K562 (cell line): ENCODE data around the gene NR1I3. TPM values are rescaled to one million over a fixed set of nuclear protein-coding genes. Genes with fewer than 3 reads are reported as not detected.
A peak's percentile ranks its signal among the peaks of the same experiment; 100 is the strongest.

ENCODE experiments used
- ATAC-seq: fragments of 200-7000 bp; cut with Tn5 transposase; 3 replicates; pipeline ENCODE4 v1.9.1; 2020; ENCODE audit warnings: moderate library complexity
- BruUV-seq: library from RNA; stranded (reverse); fragments of 400-500 nt; replicated peaks from 2 replicates; lab custom pipeline; 2021; lab: Mats Ljungman, UMichigan
- CTCF ChIA-PET: fragments of 300-600 bp; formaldehyde crosslinking; extraction: SDS; loops from one replicate; lab custom pipeline; 2021; ENCODE audit warnings: low intra/inter-chr PET ratio; lab: Yijun Ruan, JAX
- POLR2A ChIA-PET: fragments of 300-600, 350-650 bp; sonication (Branson Sonifier 250); formaldehyde crosslinking; extraction: SDS; loops from one replicate; lab custom pipeline; 2021; ENCODE audit warnings: antibody characterized with exemption, inconsistent platforms; lab: Yijun Ruan, JAX
- DNase-seq, 4 experiments: peaks; one replicate each; pipeline versions ENCODE4 v3.0.0 to v3.0.0-alpha.2; 2011 to 2018; ENCODE audit warnings: low spot score in 3 of 4, mixed read lengths in 3 of 4; ENCODE audit errors: extremely low read depth in 1 of 4
- FAIRE-seq: peaks from 2 replicates; lab custom pipeline; 2011; peaks lifted over from hg19 to GRCh38; lab: Jason Lieb, UNC
- H2AFZ ChIP-seq: 2 replicates; pipeline ENCODE4 v1.6.0; 2011; ENCODE audit warnings: low read depth, low read length, control low read depth, inconsistent platforms
- H3K27ac ChIP-seq: fragments of 200-600 bp; 3 replicates; pipeline ENCODE4 v1.8.0; 2011; ENCODE audit warnings: low read depth, mild to moderate bottlenecking, control low read depth, inconsistent platforms, low read length, moderate library complexity, mixed read lengths; ENCODE audit errors: extremely low read depth
- H3K27me3 ChIP-seq, 2 experiments: fragments of 300-600 bp in 1 of 2; 2 replicates in 1 of 2; 3 replicates in 1 of 2; pipeline versions ENCODE4 v1.6.0 to v1.8.0; 2011; ENCODE audit warnings: inconsistent platforms in 2 of 2, low read length in 2 of 2, mild to moderate bottlenecking in 1 of 2, mixed read lengths in 1 of 2, moderate library complexity in 1 of 2; ENCODE audit not compliant: control insufficient read depth in 2 of 2, insufficient read depth in 2 of 2
- H3K36me3 ChIP-seq: fragments of 300-600 bp; 3 replicates; pipeline ENCODE4 v1.8.0; 2011; ENCODE audit warnings: mild to moderate bottlenecking, low read length, inconsistent platforms; ENCODE audit not compliant: control insufficient read depth, insufficient read depth
- H3K4me1 ChIP-seq, 2 experiments: fragments of 200-600 bp in 1 of 2; replicated peaks in 1 of 2; 2 replicates in 1 of 2; 3 replicates in 1 of 2; pipeline versions ENCODE4 v1.5.1 to v1.8.0; 2011; ENCODE audit warnings: inconsistent platforms in 2 of 2, low read length in 2 of 2, mild to moderate bottlenecking in 1 of 2, mixed read lengths in 1 of 2, moderate library complexity in 1 of 2; ENCODE audit not compliant: control insufficient read depth in 2 of 2, insufficient read depth in 2 of 2
- H3K4me2 ChIP-seq: 2 replicates; pipeline ENCODE4 v1.6.1; 2011; ENCODE audit warnings: low read length, control low read depth, inconsistent platforms, mixed read lengths; ENCODE audit not compliant: insufficient read depth
- H3K4me3 ChIP-seq: fragments of 200-600 bp; sonication (generic), shearing (Covaris generic); 2 replicates; pipeline ENCODE4 v1.5.1; 2016; ENCODE audit warnings: control low read depth, inconsistent platforms
- H3K79me2 ChIP-seq: fragments of 200-600 bp; 3 replicates; pipeline ENCODE4 v1.8.0; 2011; ENCODE audit warnings: low read length, inconsistent platforms; ENCODE audit not compliant: control insufficient read depth, insufficient read depth
- H3K9ac ChIP-seq, 2 experiments: 2 replicates each; pipeline versions ENCODE4 v1.6.0 to v1.6.1; 2011; ENCODE audit warnings: low read depth in 2 of 2, low read length in 2 of 2, control low read depth in 1 of 2, inconsistent platforms in 1 of 2, mild to moderate bottlenecking in 1 of 2, mixed read lengths in 1 of 2; ENCODE audit not compliant: insufficient read depth in 1 of 2
- H3K9me1 ChIP-seq: one replicate; pipeline ENCODE4 v1.6.0; 2011; ENCODE audit warnings: inconsistent platforms, mild to moderate bottlenecking, low read length, moderate library complexity; ENCODE audit not compliant: control insufficient read depth, insufficient read depth
- H3K9me3 ChIP-seq: replicated peaks from 2 replicates; pipeline ENCODE4 v1.5.1; 2011; ENCODE audit warnings: low read depth, low read length, inconsistent platforms; ENCODE audit not compliant: control insufficient read depth, insufficient read depth
- H4K20me1 ChIP-seq: replicated peaks from 2 replicates; pipeline ENCODE4 v1.6.1; 2011; ENCODE audit warnings: low read length, inconsistent platforms, mixed read lengths; ENCODE audit not compliant: control insufficient read depth, insufficient read depth
- ATF7 ChIP-seq: fragments of 450-650 bp; IDR thresholded peaks from 2 replicates; pipeline ENCODE4 v1.7.1; 2014; ENCODE audit warnings: mild to moderate bottlenecking, moderate library complexity
- CEBPG ChIP-seq, 3 experiments: fragments of 200-800 bp in 1 of 3; sonication (Bioruptor generic) in 1 of 3; sonication (generic) in 1 of 3; formaldehyde crosslinking in 1 of 3; IDR thresholded peaks in 2 of 3; conservative IDR thresholded peaks in 1 of 3; 2 replicates each; pipeline versions ENCODE4 v1.6.1 to v1.8.0; 2016 to 2022; ENCODE audit warnings: missing compliant biosample characterization in 2 of 3, missing genetic modification characterization in 2 of 3, mild to moderate bottlenecking in 1 of 3, missing genetic modification reagents in 1 of 3
- ESRRA ChIP-seq: fragments of 450-650 bp; IDR thresholded peaks from 2 replicates; pipeline ENCODE4 v1.6.1; 2014; ENCODE audit warnings: low read depth, mild to moderate bottlenecking, moderate library complexity, borderline replicate concordance
- GATA2 ChIP-seq: sonication (generic); formaldehyde crosslinking; IDR thresholded peaks from 2 replicates; pipeline ENCODE4 v1.4.0; 2020; ENCODE audit warnings: mild to moderate bottlenecking, missing genetic modification reagents
- MTA1 ChIP-seq: fragments of 450-650 bp; IDR thresholded peaks from 2 replicates; pipeline ENCODE4 v1.6.1; 2017; ENCODE audit warnings: borderline replicate concordance
- NFATC3 ChIP-seq: fragments of 450-650 bp; IDR thresholded peaks from 2 replicates; pipeline ENCODE4 v1.6.1; 2017; ENCODE audit warnings: mild to moderate bottlenecking
- POLR2AphosphoS5 ChIP-seq: IDR thresholded peaks from 2 replicates; pipeline ENCODE4 v1.6.1; 2011; ENCODE audit warnings: mild to moderate bottlenecking, low read depth, low read length, moderate library complexity; ENCODE audit not compliant: control insufficient read depth, insufficient read depth
- SMARCB1 ChIP-seq: IDR thresholded peaks from 2 replicates; pipeline ENCODE4 v1.6.1; 2011; ENCODE audit warnings: improper control_type of control experiment, low read depth; ENCODE audit not compliant: insufficient read length
- SPI1 ChIP-seq: IDR thresholded peaks from 2 replicates; pipeline ENCODE4 v1.6.1; 2011; ENCODE audit warnings: low read depth, low read length, control low read depth, borderline replicate concordance
- TSHZ1 ChIP-seq: fragments of 250-450 bp; sonication (Bioruptor Pico); IDR thresholded peaks from 2 replicates; pipeline ENCODE4 v1.4.0; 2020; ENCODE audit warnings: mild to moderate bottlenecking, moderate library complexity
- ZFP91 ChIP-seq: sonication (generic); formaldehyde crosslinking; IDR thresholded peaks from 2 replicates; pipeline ENCODE4 v1.8.0; 2022; ENCODE audit warnings: mild to moderate bottlenecking, missing genetic modification reagents
- ZNF398 ChIP-seq: fragments of 250-450 bp; sonication (Bioruptor Pico); IDR thresholded peaks from 2 replicates; pipeline ENCODE4 v1.8.0; 2021; ENCODE audit warnings: moderate library complexity, mild to moderate bottlenecking, inconsistent platforms
- WGBS: fragments of 100-300 bp; shearing (Covaris generic); methylation state at CpG from one replicate; pipeline ENCODE4 v1.1.6; 2016; ENCODE audit warnings: low coverage, mixed read lengths; ENCODE audit not compliant: insufficient coverage; ENCODE audit errors: missing lambda C conversion rate; 5-methylcytosine and 5-hydroxymethylcytosine counted together
- in situ Hi-C: fragments of 300-500 bp; cut with MboI; formaldehyde crosslinking; loops from 4 replicates; pipeline ENCODE4 v1.15.0; 2018; ENCODE audit warnings: inconsistent platforms, mixed read lengths
- intact Hi-C: fragments of 100-400 bp; cut with micrococcal nuclease; formaldehyde crosslinking; loops from 2 replicates; pipeline ENCODE4 v1.14.2; 2022
- polyA plus RNA-seq, 8 experiments: library from polyadenylated mRNA; depleted of rRNA in 4 of 8; stranded (reverse) in 5 of 8; unstranded in 3 of 8; fragments of >200 nt; fragmentation: Nextera tagmentation in 2 of 8; fragmentation: Illumina TruSeq in 1 of 8; extraction: Ambion mirVana in 2 of 8; extraction: Trizol in 1 of 8; gene quantifications; 2 replicates each; pipeline versions ENCODE4 v1.2.1 to v1.2.3, GENCODE V29; 2011 to 2014; ENCODE audit warnings: inconsistent platforms in 1 of 8, missing spikeins in 1 of 8
- total RNA-seq, 7 experiments: library from RNA; depleted of rRNA in 6 of 7; stranded (reverse); fragments of >200 nt in 6 of 7; fragmentation: Illumina TruSeq in 2 of 7; extraction: Trizol in 2 of 7; gene quantifications; 2 replicates each; pipeline versions ENCODE4 v1.2.1 to v1.2.3, GENCODE V29; 2011 to 2021; ENCODE audit warnings: low replicate concordance in 1 of 7

NR1I3 gene
- total and polyA plus RNA-seq, 9 of the 15 experiments (the other 6 are each of a cell fraction or from before 2014, with no cell fraction given): 0.11 TPM; not detected in 8

GRCh38 chr1:161222175-161223019, 15.6 kb downstream of the NR1I3 start (continued):
- TF ChIP-seq TSHZ1 (CRISPR knock-in tag) (no peak), ATF7 (no peak), CEBPG (CRISPR knock-in tag; IDR thresholded peaks at IDR 0.05) (no peak), CEBPG (tag; conservative IDR thresholded peaks at IDR 0.05 in 1 of 2, IDR thresholded peaks at IDR 0.05 in 1 of 2) (0 out of 4 replicates have a peak, but pooled peaks of 1 of the 2 experiments have one; percentile 31), GATA2 (CRISPR knock-in tag) (no peak)

DNA sequence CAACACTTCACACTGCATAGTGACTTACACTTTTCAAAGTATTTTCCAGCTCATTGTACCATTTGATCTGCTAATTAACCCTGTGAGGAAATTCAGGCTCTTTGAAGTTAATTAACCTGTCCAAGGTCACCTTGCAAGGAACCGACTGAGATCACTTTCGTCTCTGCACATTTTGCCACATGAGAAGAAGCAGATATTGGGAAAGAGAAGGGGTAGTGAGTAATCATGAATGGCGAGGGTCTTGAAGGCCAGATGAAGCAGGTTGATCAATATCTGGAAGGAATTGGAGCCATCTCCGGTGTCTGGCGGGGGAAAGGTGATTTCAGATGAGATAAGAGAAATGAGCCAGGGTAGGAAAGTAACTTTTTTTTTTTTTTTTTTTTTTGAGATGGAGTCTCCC, 18.0 kb downstream of the NR1I3 start:
- intact Hi-C loops: no loop called here
- H3K9me1 ChIP-seq: no peaks in the 10 kb centered on the region
- H3K27me3 ChIP-seq: no peaks in the 10 kb centered on the region
- H3K9ac ChIP-seq: no peak overlapping the region
- H3K27ac ChIP-seq: no peak overlapping the region
- H2AFZ ChIP-seq: peak overlapping the region; percentile 14; the same call in 1 of the 2 replicates
- DNase-seq (no peak), FAIRE-seq (no peak), ATAC-seq (no peak)
- BruUV-seq: no TSS peak
- H3K4me3 ChIP-seq: no peak overlapping the region
- H3K36me3 ChIP-seq: no peaks in the 10 kb centered on the region
- in situ Hi-C loops: no loop called here
- ChIA-PET CTCF (no interaction called here), POLR2A (interaction anchor here (0.8 to 1.7 kb wide), 5 partner anchors 9 to 94 kb away, joined by 3 to 6 read pairs (median 4); partner anchors contain the start of gene SDHC)
- peaks cover 4 to 30% of the 10 kb centered on the region in 2 experiments; a peak in 4 of 5 replicates for H3K4me1 ChIP-seq
- no peak overlapping the region for H3K4me2 ChIP-seq
- no peaks in the 10 kb centered on the region for H3K79me2 ChIP-seq
- no peaks in the 10 kb centered on the region for H3K9me3 ChIP-seq
- 50% methylated on average over 5 of the region's 5 CpGs for WGBS
- H4K20me1 ChIP-seq: no peaks in the 10 kb centered on the region
- TF ChIP-seq SPI1 (no peak), SMARCB1 (no peak), ZNF398 (no peak), POLR2AphosphoS5 (no peak), ZFP91 (CRISPR knock-in tag) (no peak), MTA1 (0 out of 2 replicates have a peak, but pooled peaks have one; percentile 23), NFATC3 (no peak), ESRRA (peak; percentile 28; the same call in 1 of the 2 replicates)
